GM18499 (cell line): Measurements from ENCODE around the gene MRAS.
"Not testable (repeated sequence)": the region's sequence is repeated elsewhere in the genome, so short reads cannot be mapped to it uniquely, and the experiment has no call there.

Experiments used
- ATAC-seq: cut with Tn5 transposase; IDR thresholded peaks from one replicate; pipeline ENCODE4 v1.9.1; 2021; ENCODE audit warnings: moderate number of reproducible peaks; ENCODE audit not compliant: insufficient read depth, unreplicated experiment

The MRAS gene

DNA sequence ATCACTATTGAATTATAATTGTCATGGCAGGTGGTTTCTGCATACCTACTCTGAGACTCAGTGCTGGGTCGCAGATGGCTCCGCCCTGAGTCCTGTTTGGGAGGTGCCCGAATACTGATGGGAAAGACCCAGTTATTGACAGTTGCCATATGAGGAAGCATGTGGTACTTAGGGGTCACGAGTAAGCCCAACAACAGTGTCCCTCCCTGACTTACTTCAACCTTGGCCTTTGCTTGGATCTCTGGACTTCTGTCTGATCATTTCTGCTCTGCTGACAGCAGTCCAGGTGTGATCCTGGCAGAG is 16.8 kb downstream of the MRAS start:
- ATAC-seq, result no peak

DNA sequence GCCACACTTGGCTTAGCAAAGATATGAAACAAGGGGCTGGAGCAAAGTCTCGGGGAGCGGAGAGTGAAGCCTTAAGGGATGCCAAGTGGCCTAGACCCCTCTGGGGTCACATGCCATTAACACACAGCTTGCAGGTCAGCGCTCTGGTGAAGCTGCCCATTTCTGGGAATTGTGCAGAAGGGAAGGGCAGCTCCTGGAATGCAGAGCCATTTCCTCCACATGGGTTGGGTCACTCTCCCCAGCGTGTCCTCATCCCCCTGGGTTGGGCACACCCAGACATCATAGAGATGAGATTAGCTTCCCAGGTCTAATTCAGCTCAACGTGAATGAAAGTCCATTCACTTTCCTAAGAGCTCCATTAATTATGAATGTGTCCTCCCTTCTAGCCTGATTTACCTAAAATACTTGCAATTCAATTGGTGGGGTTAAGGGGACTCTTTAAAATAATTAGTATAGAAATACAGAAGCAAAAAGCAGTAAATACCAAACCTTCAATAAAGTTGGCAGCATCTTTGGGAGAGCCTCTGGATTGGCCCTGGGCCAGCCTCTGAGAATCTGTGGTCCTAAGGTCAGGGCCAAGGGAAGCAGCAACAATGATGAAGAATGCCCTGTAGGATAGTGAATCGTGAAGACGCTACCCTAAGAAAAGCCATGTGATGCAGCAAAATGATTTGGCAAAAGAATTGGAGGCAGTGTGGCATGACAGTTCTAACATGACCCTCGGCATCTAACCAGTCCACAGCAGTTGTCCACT is 17.8 kb downstream of the MRAS start:
- no peak for ATAC-seq

DNA sequence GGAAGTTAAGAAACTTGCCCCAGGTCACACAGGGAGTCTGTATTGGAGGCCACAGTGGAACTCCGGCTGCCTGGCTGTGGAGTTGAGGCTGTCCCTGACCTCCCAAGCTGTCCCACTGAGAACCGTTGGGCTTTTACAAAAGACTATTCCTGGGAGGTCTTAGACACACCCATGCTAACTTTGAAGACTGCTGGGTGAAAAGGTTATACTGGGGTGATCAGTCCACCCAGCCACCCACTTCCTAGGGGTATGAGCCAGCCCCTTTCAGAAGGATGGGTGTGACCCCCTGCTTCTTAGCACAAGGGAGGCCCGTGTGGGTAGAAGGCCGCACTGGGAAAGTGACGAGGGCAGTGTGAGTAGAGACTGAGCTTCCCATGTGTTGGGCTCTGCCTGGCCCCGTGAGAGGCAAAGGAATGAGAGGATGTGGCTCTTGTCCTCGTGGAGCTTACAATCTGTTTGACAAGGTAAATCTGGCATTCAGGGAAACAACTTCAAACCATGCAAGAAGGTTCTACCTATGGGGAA is 19.0 kb downstream of the MRAS start:
- ATAC-seq, result no peak

DNA sequence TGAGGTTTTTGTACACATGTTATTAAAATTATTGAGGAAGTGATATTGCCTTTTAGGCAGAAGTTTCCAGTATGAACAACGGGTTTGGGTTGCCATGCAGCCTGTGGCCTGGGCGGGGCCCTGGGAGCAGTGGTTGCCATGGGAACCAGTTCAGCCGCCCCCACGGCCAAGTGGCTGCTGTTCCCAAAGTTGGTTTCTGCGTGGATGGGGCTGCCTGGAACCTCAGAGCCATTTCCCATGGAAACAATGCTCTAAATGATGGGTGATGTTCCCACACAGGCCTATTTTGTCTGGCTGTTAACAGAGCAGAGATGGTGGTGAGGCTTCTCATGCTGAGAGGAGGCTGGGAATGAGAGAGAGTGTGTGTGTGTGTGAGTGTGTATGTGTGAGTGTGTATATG is 19.5 kb downstream of the MRAS start:
- no peak for ATAC-seq

DNA sequence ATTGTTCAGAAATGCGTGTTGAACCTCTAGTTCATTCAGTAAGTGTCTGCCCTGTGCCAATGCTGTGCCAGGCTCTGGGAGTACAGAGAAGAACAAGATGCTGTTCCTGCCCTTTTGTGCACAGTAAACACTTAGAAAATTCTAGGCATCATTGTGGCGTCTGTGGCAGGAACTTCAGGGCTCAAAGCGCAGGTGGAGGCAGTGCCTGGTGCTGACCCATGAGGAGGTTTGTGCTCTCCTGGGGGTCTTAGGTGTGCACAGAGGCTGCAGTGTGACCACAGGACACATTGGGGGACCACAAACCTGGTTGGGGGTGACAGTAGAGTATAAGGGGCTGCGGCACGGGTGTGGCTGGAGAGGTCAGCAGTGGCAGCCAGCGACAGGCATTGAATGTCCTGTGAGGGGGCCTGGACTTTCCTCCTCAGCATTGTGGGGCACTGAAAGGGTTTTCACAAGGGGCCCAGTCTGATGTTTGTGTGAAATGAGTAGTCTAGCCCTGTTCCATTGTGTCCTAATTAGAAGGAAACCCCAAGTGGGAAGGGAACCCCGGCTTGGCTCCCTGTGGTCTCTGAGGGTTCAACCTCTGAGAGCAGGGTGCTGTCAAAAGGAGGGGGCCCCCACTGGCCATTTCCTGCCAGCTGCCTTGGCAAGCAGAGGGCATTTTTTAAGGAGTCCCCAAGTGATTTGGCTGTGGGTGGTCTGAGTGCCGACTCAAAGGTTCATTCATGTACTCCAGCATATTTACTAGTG is 20.9 kb downstream of the MRAS start:
- no peak for ATAC-seq

DNA sequence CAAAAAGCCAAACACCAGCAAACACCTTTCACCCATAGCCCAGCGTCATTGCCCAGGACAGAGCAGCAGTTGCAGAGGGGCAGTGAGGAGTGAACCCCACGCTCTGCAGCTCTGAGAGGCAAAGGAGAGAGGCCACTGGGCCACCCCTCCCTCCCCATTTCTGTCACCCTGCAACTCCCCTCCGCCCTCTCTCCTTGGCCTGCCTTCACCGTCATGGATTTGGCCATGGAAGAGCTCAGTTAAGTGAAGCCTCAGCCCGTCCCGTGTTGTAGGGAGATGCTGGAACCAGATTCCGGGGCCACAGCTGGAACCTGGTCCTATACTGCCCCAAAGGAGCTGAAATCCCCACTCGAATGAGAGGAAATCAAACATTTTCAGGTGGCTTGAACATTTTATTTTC is 21.9 kb downstream of the MRAS start:
- no peak for ATAC-seq

DNA sequence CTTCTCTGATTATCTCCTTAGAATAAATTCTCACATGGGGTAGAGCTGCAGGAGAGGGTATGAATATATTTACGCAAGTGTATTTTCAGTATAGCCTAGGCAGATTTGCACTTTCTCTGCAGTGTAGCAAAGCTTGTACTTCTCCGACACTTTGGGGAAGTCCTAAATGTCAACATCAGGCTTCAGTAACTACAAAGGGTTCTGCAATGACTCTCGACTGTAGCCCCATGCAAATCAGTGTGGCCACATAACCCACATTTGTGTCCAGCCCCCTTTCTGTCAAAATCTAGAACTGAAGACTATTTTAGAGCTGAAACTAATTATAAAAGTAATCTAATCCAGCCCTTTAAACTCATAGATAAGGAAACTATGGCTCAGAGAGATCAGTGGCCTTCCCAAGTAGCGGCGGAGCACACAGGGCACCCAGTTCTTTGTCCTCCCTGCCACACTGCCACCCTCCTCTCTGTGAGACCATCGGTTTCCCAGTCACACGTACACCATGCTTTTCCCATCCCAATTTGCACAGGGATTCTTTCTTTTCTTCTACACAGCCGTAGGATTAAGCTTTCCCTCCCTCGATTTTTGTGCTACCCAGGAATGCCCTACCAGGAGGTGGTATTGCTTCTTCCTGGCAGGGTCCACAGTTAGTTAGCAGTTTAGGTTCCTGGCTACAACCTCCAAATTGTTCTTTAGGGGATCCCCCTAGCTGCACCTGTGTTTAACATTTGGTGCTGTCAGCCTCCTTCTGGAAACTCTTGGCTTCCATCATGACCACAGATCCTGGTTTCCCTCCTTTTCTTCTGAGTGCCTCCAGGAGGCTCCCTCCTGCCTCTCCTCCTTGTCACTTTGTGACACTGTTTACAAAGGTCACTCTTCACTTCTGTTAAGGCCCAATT is 22.9 kb downstream of the MRAS start:
- ATAC-seq, result peak; percentile 99

DNA sequence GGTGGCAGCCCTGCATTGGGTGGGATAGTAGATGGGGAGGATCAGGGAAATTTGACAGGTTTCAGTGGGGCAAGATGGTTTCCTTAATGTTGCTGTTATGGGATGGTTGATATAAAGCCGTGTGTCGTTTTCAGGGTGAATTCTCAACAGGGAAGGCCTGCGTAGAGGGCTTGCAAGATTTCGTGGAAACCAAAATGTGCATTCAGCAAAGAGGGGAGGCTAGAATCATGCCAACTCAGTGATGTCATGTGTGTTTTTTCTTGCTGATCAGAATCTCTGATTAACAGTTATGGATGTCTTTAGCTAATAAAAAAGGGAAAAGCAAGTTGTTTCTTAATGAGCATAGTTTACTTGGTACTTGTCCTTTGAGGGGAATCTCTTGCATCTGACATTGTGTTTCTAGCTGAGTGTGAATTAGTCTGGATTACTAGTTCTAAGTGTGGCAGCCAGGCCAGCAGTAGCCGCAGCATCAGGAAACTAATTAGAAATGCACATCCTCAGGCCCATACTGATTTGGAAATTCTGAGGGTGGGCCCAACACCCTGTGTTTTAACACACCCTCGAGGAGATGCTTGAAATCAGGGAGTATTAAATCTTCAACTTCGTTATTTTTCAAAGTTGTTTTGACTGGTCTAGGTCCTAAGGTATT is 24.8 kb downstream of the MRAS start:
- ATAC-seq, result no peak

DNA sequence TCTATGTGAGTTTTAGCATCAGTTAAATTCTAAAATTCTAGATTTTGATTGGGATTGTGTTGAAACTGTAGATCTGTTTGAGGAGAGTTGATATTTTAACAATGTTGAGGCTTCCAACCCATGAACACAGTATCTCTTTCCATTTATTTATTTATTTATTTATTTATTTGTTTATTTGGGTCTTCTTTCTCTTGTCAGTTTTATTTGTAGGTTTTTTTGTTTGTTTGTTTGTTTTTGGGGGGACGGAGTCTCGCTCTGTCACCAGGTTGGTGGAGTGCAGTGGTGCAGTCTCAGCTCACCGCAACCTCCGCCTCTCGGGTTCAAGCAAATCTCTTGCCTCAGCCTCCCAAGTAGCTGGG is 25.3 kb downstream of the MRAS start:
- ATAC-seq, result no peak

DNA sequence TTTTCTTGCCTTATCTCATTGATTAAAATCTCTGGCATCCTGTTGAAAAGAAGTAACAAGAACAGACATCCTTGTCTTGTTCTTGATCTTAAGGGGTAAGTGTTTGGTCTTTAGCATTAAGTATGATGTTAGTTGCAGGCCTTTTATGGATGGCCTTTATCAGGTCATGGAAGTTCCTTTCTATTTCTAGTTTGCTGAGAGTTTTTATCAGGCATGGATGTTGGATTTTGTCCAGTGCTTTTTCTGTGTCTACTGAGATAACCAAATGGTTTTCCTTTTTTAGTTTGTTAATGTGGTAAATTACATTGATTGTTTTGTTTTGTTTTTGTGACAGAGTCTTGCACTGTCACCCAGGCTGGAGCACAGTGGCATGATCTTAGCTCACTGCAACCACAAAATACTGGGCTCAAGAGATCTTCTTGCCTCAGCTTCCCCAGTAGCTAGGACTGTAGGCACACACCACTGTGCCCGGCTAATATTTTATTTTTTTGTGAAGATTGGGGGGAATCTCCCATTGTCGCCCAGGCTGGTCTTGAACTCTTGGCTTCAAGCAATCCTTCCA is 26.3 kb downstream of the MRAS start:
- ATAC-seq, result no peak

DNA sequence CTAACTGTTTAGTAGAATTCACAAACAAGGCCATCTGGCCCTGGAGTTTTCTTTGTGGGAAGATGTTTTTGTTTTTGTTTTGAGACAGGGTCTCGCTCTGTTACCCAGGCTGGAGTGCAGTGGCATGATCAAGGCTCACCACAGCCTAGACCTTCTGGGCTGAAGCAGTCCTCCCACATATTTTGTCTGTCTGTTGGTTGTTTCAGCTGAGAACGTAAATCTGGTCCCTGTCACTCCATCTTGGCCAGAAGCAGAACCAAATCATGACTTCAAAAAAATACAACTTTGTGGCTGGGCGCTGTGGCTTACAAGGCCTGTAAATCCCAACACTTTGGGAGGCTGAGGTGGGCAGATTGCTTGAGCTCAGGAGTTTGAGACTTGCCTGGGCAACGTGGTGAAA is 27.1 kb downstream of the MRAS start:
- ATAC-seq, result no peak

DNA sequence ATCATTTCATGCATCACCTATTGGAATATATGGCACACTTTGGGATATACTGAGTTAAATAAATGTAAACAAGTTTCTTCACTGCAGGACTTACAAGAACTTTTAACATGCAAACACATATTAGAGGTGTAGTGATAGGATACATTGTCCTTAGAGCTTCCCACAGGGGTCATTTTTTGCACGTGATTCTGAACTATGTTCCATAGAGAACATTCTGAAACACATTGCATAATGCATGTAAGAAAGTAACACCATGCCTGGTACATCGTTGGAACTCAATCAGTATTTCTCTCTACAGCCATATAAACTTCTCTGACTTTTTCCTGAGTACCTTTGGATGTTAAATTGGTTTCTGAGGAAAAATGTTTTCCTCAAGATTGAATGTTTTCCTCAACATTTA is 28.3 kb downstream of the MRAS start:
- ATAC-seq, result no peak

DNA sequence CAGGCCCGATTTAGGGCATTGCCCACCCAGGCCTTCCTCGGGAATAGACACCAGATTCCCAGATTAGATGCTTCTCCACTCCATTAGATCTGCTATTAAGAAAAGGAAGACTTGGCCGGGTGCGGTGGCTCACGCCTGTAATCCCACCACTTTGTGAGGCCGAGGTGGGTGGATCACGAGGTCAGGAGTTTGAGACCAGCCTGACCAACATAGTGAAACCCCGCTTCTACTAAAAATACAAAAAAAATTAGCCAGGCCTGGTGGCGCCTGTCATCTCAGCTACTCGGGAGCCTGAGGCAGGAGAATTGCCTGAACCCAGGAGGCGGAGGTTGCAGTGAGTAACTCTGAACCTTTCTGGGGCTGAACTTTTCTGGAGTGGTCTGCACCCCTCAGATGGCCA is 28.8 kb downstream of the MRAS start:
- not testable (repeated sequence) for ATAC-seq

DNA sequence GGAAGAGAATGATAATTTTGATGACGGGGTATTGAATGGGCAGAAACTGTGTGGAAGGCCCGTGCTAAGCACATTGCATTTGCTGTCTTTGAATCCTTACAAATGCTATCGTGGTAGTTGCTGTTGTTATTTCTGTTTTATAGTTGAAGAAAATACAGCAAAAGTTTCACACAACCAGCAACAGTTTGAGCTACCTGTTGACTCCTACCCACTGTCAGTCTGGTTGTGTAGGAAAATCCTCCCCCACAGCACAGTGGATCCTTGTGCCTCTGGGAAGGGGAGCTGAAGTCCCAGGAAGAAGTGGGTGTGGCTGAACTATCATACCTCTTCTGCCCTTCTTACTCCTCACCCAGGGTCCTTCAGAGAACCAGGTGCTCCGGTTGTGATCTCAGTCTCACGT is 29.4 kb downstream of the MRAS start:
- ATAC-seq, result no peak

DNA sequence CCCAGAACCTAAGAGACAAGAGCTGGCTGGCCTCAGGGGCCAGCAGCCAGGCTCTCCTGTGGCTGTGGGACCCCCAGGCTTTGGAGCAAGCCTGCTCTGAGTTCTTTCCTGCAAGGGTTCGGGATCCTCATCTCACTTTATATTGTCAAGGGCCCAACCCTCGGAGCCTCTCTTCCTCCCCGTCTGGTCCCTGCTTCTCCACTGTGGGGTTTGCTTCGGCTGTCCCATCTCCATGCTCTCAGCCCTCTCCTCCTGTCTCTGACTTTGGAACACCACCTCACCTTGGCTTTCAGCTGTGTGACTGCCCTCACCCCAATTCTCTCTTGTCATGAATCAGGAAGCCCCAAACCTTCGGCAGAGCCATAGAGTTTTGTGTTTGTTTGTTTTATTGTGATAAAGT is 30.0 kb downstream of the MRAS start:
- ATAC-seq, result no peak

DNA sequence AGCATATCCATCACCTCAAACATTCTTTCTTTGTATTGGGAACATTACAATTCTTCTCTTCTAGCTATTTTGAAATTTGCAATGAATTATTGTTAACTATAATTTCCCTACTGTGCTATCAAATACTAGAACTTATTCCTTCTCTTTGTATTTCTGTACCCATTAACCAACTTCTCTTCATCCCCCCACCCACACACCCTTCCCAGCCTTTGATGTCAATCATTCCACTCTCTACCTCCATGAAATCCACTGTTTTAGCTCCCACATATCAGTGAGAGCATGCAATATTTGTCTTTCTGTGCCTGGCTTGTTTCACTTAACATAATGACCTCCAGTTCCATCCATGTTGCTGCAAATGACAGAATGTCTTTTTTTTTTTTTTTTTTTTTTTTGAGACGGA is 30.6 kb downstream of the MRAS start:
- ATAC-seq, result no peak

DNA sequence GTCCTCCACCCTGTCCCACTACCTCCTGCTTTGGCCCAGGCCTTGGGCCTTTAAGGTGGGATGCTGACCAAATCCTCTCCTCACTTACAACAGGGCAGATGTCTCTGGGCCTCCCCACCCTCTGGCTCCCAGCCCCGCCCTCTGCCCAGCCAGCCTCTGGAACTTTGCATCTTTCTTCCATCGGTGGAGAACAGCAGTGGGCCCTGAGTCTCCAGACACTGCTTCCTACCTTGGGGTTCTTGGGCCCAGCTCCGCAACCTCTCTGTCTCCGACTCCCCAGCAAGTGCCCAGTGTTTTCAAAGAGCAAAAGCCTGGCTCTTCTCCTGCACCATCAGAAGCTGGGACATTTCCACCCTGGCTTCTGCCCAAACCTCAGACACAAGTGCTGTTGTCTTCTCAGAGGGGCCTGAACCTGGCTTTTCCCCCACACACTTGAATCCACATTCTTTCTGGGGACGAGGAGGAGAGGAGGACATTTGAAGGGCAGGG is 33.1 kb downstream of the MRAS start:
- ATAC-seq, result no peak

DNA sequence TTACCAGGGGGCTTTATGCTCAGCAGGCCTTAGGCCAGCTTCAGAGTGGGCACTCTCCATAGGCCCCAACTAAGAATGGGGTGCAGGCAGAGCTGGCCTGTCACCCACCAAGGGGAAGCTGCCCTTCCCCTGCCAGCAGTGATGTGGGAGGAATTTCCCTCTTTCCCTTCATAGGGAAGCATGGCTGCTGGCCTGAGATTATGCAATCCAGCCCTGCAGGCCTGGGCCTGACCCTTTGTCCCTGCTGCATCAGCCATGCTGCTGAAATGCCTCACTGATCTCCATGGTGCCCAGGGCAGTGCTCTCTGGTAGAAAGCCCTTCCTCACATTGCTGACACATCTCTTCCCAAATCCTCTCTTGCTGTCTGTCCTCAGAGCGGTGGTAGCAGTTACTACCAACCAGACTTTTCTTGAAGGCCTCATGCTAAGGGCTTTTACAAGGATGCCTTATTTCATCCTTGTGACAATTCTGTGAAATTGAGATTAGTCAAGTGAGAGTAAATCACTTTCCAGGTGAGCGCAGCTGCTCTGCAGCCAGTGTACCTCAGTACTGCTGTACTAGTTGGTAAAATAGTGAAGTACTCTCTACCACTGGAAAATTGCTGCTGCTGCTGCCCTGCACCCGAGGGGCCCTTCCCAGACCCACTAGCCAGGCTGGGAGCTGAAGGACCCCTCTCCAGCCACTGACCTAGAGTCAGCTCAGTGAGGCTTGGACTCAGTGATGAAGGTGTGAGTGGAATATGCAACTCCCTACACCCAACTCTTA is 33.8 kb downstream of the MRAS start:
- no peak for ATAC-seq

DNA sequence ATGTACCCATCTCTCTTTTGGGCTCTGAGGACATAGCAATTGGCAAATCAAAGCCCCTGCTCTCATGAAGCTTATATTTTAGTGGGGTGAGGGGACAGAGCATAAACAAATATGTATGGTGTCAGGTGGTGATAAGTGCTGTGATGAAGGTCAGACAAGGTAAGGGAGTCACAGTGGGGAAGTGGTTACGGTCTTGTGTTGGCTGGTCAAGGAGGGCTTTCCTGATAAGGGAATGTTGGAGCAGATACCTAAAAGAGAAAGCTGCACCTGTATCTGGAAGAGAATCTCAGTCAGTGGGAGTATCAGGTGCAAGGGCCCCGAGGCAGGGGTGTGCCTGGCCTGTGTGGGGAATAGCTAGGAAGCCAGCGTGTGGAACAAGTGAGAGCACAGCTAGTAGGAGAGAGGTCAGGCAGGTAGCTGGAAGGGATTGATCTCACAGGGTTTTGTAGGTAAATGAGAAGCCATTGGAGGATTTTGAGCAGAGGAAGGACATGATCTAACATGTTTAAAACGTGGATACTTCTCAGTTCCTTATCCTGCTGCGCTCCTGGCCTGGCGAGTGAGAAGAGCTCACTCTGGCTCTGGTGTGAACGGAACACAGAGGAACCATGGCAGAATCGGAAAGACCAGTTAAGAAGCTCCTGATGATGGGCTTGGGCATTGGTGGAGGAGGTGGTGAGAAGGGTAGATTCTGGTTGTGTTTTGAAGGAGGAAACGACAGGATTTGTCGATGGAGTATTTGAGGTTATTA is 35.5 kb downstream of the MRAS start:
- no peak for ATAC-seq
